Measurements from ENCODE around the gene OOSP4B.

DNA sequence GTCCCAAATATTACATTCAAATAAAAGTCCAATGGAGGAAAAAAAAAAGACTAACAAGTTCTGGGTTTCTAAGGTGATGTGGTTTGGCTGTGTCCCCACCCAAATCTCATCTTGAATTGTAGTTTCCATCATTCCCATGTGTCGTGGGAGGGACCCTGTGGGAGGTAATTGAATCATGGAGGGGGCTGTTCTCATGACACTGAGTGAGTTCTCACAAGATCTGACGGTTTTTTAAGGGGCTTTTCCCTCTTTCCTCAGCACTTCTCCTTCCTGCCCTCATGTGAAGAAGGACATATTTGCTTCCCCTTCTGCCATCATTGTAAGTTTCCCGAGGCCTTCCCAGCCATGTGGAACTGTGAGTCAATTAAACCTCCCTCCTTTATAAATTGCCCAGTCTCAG, 63.6 kb downstream of the OOSP4B start:
- TF ChIP-seq EZH2 (optimal IDR thresholded peaks at IDR 0.05; ENCODE audit: low read depth, low read length) (no peak), CTCF (IDR thresholded peaks at IDR 0.05; ENCODE audit: low read length) (no peak)

Measured in MM.1S (cell line).